Fibroblast of peridontal ligament (primary cell): Measurements from ENCODE around the gene ADGRB3.

Experiments
- DNase-seq: peaks from one replicate; pipeline ENCODE4 v3.0.0-alpha.2; 2010; ENCODE audit errors: extremely low read depth

The ADGRB3 gene

DNA sequence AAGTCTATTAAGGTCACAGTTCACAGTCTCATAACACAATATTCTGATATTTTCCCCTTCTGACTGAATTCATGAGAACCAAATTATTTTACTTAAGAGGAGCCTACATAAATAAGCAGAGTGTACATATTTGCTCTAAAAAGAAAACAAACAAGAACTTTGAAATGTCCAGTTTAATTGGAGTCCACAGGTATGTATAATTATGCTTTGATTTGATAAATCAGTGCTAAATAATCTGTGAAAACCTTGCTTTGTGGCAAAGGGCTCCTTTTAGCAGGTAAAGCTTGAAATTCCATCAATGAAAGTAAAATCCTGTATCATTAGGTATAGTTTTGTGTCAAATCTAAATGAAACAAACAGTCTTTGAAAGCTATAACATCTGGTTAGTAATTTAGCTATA is 69.4 kb downstream of the ADGRB3 start:
- DNase-seq: no peak

DNA sequence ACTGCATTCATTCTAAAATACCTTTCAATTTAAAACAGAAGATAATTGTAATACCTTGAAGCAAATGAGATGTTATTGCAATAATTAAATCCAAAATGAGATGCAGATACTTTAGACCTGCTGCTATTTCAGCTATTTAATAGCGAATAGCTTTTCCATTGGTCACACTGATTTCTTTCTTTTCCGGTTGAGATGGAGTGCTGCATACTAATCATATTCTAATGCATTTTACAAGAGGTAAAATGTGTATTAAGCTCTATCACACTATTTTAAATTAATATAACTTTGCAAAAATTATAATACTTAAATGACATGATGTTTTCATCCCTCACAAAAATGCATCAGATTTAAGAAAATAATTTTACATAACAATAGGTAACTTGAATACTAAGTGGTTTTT is 74.0 kb downstream of the ADGRB3 start:
- DNase-seq: no peak

DNA sequence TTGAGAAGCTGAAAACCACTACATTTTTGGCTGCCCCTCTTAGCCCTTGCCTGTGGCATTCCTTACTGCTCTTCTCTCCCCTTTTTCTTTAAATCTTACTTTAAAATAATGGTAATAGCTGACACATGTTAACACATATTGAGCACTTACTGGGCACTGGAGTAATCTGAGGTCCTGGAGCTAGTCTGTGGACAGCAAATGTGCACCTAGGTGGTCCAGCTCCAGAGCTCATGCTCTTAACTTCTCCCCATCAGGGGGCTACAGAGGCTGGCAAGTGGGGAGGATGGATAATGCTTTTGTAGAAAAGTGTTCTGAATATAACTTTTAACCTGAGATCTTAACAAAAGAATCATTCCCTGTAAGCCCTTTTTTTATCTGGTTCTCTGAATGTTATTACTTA is 74.8 kb downstream of the ADGRB3 start:
- no peak for DNase-seq

DNA sequence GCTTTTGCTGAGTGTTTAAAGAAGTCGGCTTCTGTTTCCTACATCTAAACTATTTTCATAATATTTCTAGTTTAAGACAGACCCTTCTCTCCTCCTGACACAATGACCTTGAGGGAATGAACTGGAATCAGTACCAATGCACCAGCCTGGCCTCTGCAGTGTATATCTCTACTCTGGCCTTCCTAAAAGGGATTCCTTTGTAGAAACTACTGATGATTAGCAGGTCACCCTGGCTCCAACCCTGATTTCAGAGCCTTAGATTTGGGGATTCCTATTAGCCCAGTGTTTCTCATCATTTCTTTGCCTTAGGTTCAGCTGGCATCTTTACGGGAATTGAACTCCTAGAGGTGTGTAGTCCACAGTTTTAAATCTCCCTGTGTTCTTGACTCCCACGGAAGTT is 75.4 kb downstream of the ADGRB3 start:
- no peak for DNase-seq

DNA sequence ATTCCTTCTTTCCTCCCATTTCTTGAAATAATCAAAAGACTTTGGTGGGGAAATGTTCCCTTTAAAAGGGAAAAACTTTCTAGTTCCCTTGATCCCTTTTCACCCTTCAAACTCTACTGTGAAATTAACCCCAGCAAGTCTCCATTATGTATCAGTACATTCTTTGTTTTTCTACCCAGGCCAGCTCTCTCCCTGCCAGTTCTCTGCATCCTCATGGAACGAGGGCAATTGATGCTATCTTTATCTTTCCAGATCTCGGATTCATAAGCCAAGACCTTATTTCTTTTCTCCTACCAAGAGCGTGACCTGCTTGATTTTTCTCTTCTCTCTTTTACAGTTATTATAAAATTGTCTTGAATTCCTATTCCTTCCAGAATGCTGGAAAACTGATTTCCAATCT is 75.8 kb downstream of the ADGRB3 start:
- DNase-seq: no peak

DNA sequence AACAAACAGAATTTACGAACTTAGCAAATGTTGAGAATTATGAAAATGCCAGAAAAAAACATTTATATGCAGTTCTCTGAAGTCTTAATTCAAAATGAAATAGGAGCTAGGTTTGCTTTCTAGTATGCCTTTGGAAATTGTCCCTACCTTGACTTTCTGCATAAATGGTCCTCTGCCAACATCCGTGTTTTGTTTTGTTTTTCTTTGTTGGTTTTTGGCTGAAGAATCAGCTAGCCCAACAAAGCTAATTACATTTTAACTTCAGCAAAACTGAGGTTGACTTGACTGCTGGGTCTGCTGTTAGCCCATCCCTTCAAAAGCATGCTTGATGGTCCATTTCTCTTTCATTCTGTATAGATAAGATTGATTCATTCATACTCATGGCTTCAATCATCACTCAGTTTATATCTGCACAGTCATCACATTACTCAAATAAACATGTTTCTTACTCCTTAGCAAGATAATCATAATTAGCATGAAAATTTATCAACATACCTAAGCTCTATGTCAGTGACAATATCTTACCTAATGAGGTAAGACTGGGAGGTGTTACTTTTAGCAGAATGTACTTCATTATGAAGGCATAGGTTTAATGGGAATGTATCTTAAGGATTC is 76.4 kb downstream of the ADGRB3 start:
- DNase-seq: no peak

DNA sequence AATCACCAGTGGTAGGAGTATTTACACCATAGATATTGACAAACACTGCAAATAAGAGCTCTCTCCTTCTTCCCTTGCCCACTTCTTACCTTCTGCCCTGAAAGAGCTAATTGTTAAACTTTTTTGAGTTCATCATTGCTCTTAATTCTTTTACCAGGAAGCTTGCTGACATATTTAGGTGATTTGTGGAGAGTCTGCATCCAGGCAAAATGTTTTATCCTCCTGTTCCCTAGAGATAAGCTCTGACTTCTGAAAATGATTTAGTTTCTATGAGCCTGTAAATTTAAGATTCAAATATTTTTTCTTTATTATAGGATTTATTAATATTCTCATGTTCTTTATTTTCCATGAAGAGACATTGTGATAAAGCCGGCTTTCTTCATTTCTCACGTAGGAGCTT is 81.5 kb downstream of the ADGRB3 start:
- DNase-seq: no peak

DNA sequence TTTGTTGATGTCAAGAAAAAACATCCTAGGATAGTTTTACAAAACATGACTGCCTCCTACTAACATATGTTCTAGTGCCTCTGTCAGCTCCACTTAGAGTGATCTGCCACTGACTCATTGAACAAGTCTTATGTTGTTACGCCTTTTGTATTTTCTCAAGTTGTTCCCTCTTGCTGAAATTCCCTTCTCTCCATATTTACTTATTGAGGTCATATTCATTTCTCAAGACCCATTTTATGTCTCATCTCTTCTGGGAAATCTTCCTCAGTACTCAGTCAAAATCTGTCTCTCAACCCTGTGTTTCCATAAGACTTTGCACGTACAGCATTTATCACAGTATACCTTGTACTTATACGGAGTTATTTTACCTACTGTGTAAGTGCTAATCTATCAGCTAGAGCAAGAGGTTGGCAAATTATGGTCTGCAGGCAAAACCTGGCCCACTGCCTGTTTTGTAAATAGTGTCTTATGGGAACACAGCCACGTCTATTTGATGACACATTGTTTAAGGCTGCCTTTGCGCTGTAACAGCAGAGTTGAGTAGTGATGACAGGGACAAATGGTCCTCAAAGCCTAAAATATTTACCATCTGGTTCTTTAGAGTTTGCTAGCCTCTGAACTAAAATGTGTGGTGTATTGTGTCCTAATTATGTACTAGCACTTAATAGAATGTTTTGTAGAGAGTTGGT is 83.4 kb downstream of the ADGRB3 start:
- DNase-seq: peak; percentile 42

DNA sequence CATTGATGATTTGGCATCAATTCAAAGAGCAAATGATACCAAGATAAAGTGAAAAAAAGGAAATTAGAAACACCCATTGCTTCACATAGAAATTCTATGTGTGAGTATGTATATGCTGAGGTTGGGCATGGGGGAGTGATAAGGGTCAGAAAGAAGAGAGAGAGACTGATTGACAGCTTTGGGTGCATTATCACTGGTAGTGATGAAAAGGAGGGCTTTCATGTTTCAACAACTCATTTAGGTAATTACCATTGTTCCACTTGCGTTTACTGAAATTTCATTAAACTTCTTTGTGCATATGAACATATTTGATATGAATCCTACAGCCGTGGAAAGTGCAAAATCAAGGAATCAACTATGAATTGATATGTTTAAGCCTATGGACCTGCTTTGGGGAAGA is 84.7 kb downstream of the ADGRB3 start:
- DNase-seq: no peak

DNA sequence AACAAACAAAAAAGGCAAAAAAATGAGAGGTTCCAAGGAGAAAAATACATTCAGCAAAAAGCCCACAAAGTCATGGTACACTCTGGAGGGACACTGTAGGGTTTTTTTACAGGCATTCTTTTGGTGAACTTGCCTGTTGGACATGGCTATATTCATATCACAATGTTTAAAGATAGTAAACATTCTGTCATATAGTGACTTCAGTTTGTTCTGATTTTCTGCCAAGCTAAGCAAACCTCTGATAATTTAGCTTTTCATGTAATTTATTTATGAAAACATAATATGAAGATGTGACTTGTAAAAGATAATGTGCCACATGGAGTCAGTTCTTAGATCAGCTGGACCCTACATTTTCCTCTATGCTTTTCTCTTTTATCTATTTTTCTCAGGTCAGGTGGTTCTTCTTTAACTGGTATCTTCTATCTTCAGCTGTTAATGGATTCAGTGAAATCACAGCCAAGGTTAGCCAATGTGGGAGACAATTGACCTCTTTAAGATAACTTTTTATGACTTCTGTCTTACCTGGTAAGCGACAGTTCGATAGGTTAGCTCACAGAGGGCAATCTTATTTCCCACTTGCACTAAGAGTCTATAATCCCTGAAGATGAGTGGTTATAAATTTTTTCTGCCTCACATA is 87.9 kb downstream of the ADGRB3 start:
- DNase-seq: no peak

DNA sequence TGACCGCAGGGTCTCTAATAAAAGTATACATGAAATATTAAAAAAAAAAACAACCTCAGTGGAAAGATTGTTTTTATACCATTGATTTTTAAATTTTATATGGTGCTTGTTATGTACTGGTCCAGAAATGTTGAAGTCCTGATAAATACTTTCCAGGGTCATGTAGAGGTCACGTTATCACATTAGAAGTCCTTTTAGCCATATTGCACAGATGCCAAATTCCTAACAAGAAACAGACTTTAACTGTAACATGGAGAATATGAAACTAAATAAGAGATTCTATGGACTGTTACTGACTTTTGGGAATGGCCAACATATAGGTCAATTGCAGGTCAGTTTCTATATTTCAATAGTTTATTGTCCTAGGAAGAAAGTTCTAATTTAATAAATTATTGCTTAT is 89.0 kb downstream of the ADGRB3 start:
- DNase-seq: no peak

DNA sequence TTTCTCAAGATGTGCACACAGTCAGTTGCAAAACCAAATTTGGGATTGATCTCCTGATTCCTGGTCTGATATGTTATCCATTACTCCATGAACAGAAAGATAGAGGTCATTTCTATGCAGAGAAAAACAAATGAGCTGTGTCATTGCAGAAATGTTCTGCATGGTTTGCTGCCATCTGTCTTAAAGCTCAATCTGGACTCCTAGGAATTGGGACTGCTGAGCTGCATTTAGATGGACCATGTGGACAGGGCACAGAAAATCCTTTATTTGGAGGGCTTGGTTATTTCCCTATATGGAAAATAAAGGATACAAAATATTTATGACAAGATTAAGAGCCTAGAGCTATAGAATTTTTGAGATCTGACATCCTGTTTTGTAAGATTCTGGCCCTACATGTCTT is 91.3 kb downstream of the ADGRB3 start:
- no peak for DNase-seq

DNA sequence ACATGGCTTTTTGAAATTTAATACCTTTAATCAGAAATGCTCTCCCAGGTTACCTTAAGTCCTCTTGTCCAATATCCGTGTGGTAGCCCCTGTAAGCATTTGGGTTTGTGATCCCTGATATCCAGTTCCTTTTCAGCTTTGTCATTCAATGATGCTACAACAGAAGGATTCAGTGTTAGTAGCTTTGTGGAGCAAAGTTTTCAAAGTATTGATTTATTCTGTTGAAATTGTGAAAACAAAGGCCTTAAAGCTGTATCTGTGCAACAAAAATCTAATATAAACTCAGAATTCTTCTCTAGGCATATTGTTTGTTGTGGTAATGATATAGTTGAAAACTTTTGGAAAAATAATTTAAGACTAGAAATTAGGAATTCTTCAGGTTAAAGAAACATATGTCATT is 91.9 kb downstream of the ADGRB3 start:
- no peak for DNase-seq

DNA sequence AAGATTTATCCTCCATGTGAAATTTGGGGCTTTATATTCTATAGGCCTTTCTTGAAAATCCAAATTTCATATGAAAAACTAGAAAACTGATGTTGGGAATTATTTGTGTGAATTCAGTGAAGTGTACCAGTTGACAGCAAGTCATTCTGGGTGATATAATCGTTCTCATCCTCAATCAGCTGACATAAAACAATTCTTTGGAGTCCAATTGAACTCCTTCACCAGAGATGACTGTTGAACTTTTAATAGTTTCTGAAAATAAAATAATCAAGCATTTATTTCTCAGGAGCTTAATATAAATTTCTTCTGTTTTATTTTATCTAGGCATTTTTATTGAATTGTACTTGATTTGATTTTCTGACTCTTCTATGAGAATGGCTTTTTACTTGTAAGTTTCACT is 92.6 kb downstream of the ADGRB3 start:
- no peak for DNase-seq

DNA sequence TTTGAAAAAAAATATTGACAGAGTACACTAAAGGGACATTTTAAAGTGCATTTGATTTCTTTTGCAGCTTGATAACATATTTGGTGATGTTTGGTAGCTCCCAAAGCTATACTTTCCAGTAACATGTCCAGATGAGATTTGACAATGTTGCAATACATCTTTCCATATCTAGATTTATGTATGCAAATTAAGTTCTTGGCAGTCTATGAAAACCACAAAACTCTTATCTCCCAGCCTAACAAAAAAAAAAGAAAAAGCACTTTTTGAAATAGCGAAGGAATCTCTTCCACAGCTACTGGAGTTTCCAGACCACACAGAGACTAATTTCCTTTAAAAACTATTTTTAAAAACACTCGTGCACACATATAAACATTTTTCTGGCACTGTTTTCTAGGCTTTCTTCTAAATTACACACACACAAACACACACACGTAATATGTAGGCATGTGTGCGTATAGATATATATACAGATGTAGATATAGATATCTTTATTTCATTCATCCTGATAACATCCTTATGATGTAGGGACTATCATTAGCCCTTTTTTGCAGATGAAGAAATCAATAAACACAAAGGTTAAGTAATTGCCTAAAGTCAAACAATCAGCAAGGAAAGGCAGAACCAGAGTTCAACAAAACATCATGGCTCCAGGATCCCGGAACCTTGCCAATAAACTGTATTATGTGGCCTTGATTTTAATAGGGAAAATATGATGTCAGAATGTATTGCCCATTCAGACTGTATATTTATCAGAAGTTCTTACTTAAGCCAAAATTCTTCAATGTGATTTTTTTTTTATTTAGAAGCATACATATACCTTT is 93.3 kb downstream of the ADGRB3 start:
- no peak for DNase-seq

DNA sequence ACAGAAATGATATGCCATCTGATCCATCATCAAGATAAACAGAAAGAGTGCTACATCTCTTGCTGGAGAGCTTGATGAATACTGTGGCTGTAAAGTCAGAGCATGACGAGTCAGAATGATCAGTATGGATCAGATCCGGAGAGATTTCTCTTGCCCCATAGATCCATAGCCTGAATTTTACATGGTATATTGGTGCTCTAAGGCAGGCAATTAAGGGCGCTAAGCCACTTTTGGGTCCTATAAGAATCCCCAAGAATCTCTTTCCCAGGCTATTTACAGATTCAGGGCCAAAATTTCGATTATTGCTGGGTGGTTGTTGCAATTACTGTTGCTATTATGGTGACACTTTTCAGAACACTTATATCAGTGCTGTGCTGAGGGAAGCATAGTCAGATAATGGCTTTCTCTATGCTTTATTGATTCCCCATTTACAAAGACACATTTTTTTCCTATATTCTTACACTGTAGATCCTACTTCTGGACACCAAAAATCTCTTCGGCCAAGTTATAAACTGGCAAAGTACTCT is 94.4 kb downstream of the ADGRB3 start:
- DNase-seq: no peak

DNA sequence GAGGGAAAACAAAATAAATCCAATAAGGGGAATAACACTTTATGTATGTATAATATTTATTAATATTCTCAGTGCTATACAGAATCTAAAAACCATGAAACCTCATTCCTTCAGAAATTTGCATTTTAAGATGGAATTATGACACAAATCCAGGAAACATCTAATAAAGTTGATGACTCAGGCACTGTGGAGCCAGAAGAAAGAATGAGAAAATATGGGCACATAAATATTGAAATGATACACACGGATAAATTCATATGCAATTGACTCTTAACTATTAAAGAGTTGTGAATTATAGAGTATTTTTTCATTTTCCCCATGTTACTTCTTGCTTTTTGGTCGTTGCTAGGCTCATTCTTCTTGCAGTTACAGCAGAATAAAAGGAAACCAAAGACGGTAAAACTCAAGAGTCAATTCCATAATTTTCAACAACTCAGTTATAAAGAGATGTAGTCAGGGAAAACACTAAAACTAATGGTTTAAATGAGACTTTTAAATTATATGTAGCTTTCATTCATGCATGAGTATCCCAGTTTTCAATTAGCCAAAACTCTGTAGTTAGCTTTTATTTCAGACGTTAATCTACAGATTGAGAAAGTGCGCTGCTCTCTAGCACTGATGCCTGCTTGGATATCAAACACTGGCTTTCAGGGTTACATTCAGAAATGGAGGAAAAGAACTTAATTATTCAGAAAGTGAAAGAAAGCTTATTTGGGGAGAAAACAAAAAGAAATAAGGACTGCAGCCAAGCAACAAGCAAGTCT is 95.4 kb downstream of the ADGRB3 start:
- DNase-seq: no peak

DNA sequence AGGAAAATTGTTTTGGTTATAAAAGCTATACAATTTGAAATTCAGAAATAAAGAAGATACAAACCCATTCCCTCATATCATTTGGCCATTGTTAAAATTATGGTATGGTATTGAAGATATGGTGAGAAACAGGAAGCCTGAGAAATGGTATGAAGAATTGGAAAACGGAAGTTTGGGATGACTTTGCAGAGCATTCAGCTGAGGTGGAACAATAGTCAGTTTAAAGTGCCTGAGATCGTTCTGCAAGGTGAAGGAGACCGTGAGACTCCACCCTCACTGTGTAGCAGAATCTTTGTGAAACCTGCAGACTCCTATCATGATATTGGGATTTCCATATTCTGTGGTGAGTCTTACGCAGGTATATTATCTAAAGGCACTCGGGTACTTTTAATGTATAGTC is 97.3 kb downstream of the ADGRB3 start:
- no peak for DNase-seq

DNA sequence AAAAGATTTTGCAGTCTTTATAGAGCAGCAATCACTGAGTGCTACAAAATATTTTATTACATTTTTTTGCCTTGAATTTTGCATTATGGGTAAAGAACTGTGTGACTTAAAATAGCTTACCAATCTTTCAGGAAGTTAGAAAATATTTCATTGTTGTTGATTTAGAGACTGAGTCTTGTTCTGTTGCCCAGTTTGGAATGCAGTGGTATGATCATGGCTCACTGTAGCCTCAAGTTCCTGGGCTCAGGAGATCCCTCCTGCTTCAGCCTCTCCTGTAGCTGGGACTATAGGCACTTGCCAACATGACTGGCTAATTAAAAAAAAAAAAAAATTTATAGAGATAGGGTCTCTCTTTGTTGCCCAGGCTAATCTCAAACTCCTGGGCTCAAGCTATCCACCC is 100.8 kb downstream of the ADGRB3 start:
- no peak for DNase-seq

DNA sequence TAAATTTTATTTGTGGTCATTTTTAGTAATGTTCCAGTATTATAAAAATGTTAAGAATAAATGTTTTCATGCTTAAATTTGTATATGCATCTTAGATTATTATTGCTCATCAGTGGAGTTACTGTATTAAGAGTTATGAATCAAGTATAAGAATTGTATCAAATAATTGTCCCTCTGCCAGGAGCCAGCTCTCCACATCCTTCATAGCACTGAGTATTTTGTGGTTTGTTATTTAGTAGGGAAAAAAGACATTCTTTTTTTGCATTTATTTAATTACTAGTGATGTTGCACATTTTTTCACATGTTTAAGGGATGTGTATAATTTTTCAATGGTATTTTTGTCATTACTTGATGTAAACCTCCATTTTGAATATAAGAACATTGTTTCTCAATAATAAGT is 102.0 kb downstream of the ADGRB3 start:
- no peak for DNase-seq

DNA sequence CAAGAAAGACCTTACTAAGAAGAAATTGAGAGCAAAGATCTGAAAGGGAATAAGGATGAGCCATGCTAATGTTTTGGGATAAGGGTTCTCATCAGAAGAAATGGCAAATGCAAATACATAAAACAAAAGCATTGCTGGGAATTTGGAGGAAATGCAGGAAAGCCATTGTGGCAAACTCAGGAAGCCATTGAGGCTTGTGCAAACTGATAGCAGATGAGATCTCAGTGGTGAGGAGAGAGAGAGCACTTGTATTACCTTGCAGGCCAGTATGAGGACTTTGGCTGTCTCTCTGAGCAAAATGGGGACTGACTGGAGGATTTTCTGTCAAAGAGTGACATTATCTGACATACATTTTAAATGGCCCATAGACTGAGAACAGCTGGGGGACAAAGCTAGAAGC is 103.0 kb downstream of the ADGRB3 start:
- no peak for DNase-seq
